LNCAP (cell line): ENCODE measurements around the gene TRPV4.

Experiments used
- TF ChIP-seq, protein P1 (sequence below): fragments of 450-650 bp; IDR thresholded peaks from 2 replicates; pipeline ENCODE4 v1.5.1; 2017; ENCODE audit warnings: mild to moderate bottlenecking

TRPV4 gene

DNA sequence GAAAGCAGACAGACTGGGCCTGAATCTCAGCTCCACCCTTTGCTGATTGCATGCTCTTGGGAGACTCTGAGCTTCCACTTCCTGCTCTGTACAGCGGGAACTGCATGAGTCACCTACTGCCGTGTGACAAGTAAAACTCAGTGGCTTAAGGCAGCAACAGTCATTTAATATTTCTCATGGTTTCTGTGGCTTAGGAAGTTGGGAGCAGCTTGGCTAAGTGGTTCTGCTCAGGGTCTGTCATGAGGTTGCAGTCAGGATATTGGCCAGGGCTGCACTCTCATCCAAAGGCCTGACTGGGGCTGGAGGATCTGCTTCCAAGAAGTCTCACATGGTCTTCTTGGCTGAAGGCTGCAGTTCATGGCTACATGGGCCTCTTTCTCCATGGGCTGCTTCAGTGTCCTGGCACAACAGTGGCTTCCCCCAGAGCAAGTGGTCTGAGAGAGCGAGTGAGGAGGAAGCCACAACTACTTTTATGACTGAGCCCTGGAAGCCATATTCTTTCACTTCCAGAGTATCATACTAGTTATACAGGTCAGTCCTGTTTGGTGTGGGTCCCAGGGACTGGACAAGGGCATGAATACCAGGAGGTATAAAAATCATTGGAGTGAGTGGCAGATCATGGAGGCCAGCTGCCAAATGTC, 69.9 kb downstream of the TRPV4 start:
- TF ChIP-seq, protein P1, sequence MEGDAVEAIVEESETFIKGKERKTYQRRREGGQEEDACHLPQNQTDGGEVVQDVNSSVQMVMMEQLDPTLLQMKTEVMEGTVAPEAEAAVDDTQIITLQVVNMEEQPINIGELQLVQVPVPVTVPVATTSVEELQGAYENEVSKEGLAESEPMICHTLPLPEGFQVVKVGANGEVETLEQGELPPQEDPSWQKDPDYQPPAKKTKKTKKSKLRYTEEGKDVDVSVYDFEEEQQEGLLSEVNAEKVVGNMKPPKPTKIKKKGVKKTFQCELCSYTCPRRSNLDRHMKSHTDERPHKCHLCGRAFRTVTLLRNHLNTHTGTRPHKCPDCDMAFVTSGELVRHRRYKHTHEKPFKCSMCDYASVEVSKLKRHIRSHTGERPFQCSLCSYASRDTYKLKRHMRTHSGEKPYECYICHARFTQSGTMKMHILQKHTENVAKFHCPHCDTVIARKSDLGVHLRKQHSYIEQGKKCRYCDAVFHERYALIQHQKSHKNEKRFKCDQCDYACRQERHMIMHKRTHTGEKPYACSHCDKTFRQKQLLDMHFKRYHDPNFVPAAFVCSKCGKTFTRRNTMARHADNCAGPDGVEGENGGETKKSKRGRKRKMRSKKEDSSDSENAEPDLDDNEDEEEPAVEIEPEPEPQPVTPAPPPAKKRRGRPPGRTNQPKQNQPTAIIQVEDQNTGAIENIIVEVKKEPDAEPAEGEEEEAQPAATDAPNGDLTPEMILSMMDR = no peak

DNA sequence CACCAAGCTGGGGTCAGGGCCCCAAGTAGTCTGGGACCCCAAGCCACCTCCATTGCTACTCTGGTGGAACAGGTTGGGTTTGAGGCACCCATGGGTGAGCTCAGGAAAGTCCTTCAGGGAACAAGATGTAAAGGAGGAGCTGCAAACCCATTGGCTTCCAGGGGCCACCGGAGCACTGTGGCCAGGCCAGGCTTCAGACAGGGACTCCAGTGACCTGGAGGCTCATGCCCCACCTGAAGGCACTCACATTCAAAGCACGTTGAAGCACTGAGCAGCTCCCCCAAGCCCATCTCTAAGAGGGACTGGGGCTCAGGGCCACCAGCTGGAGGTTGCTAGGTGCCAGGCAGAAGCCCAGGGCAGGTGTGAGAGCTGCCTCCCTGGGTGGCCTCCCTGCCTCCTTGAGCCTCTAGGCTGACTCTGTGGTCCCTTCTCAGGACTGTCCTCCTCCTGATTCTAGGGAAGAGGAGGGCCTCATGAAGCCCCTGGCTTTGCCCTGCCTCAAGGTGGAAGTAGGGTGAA, 70.5 kb downstream of the TRPV4 start:
- TF ChIP-seq, protein P1 = no peak

DNA sequence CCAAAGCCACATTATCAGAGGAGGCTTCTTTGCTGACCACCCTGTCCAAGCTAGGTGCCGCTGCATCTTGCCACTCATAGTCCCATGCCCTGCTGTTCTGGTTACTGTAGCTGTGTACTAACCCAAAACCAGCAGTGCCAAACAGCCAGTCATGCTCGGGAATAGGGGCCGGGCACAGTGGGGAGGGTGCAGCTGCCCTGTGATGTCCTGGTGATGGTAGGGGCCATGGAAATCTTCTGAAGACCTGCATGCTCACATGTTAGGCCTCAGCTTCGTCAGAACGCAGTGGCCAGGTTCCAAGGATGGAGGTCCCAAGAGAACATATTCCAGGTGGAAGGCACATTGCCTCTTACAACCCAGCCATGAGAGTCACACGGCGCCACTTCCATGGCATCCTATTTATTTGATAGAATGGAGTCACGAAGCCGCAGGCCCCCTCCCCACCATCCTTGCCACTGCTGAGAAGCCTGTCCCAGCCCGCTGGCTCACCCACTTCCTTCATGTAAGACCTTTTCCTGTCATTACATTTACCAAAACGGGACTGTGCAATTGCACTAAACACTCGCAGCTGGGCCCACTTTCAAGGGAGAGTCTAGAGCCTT, 71.0 kb downstream of the TRPV4 start:
- TF ChIP-seq, protein P1 = no peak

DNA sequence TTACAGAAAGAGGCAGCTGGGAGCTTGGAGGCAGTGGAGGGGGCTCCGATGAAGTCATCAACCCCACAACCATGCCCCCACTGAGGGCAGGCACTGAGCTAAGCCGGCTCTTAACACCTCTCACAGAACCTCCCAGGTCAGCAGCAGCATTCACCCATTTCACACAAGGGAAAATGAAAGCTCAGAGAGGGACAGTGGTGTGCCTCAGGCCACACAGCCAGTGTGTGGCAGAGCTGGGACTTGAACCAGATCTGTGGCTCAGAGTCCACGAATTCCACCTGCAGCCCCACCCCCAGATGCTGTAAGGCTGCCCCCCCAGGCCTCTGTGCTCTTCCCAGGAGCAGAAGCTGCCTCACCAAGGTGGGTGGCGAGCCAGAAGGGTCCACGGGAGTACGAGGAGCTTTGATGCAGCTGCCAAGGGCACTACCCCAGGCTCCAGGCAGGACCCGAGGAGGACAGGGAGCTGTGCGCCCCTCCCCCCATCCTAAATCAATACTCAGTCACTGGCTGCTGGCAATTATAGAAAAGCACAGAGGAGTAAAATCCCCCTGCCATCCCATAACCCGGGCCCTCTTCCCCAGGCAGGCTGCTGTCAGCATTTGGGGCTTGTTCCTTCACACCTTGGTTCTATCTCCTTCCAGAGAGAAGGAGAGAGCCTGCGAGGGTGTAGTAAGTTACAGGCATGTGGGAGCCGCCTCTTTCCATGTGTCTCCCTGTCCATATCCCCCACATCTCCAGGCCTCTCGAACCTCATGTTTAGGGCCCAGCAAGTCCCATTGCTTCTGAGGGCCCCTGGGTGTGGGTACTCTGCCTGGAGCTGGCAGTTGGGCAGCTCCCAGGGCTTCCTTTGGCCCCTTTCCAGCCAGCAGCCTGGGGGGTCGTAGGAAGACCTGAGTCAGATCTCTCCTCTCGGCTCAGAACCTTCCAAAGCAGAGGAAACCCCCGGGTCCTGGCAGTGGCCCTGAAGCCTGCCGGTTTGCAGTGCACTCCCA, 72.0 kb downstream of the TRPV4 start:
- TF ChIP-seq, protein P1 = no peak

DNA sequence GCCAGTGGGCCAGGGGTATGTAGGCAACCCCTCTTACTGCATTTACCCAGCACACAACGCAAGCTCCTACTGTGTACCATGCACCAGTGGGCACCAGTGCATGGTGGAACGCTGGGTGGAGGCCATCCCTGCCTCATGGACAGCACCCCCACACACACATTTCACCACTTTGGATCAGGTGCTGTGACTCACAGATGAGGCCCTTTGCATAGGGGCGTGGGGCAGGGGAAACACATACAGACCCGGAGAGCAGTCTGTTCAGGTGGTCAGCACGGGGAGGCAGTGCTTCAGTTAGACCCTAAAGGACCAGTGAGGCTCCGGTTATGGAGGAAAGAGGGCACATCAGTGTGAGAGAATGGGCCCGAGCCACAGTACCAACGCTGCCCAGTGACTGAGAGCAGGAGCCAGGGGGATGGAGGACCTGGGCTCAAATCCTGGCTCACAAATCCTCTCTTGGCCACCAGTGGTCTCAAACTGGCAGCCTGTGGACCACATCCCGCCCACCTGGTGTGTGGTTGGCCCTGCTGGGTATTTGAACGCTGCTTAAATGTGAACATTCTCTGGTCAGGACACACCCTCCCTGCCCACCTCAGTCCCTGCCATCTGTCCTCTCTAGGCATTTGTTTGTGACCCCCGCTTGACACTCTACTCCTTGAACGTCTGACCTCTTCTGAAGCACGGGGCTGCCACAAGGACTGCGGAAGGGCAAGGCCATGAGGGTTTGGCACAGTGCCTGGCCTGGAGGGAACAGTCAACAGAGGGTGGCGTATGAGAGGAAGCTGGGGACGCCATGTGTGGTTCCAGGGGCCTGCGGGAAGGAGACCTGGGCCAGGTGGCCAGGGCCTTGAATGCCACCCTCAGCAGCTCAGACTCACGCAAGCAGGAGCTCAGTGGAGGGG, 72.9 kb downstream of the TRPV4 start:
- TF ChIP-seq, protein P1 = no peak

DNA sequence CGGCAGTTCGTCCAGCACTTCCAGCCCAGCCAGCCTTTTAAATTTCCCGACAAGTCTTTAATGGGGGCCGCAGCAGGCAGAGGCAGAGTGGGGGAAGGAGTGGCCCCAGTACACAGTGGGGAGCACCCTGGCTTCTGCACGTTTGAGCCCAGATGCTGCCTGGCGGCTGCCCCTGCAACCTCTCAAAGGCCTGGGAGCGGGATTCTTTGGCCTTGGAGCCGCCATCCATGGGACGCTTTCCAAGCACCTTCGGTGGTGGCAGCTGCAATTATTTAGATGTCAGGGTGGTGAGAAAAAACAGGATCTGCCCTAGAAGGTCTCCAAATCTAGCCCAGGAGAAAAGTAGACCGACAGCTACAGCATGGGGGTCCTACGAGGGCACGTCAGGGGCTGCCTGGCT, 73.6 kb downstream of the TRPV4 start:
- TF ChIP-seq, protein P1 = no peak
